Spleen (tissue), 11 donors: ENCODE data around the gene SORBS2. TPM values are rescaled to one million over a fixed set of nuclear protein-coding genes. Genes with fewer than 3 reads are reported as not detected.

Experiments used
- DNase-seq: peaks from one replicate; pipeline ENCODE4 v3.0.0-alpha.2; 2020
- H3K27ac ChIP-seq, 8 donors: fragments of 200-600 bp; sonication (generic) in 7 of 8; 1 replicate in 4 of 8; 2 replicates in 4 of 8; pipeline versions ENCODE4 v1.5.0 to v1.8.0; 2016 to 2021; ENCODE audit warnings: inconsistent platforms in 4 of 8, mild to moderate bottlenecking in 4 of 8, moderate library complexity in 1 of 8
- H3K27me3 ChIP-seq, 7 donors: fragments of 200-600 bp; sonication (generic) in 6 of 7; replicated peaks in 1 of 7; 1 replicate in 4 of 7; 2 replicates in 3 of 7; pipeline versions ENCODE4 v1.5.0 to v1.8.0; 2016 to 2021; ENCODE audit warnings: inconsistent platforms in 3 of 7, mild to moderate bottlenecking in 1 of 7
- H3K36me3 ChIP-seq, 6 donors: fragments of 200-600 bp; sonication (generic) in 5 of 6; 1 replicate in 4 of 6; 2 replicates in 2 of 6; pipeline versions ENCODE4 v1.5.0 to v1.8.0; 2016 to 2021; ENCODE audit warnings: inconsistent platforms in 2 of 6
- H3K4me1 ChIP-seq, 6 donors: fragments of 200-600 bp; sonication (generic) in 5 of 6; 1 replicate in 3 of 6; 2 replicates in 3 of 6; pipeline versions ENCODE4 v1.5.0 to v1.8.0; 2016 to 2021; ENCODE audit warnings: inconsistent platforms in 3 of 6
- H3K4me3 ChIP-seq, 8 donors: fragments of 200-600 bp; sonication (generic) in 7 of 8; 1 replicate in 4 of 8; 2 replicates in 4 of 8; pipeline versions ENCODE4 v1.5.0 to v1.8.0; 2016 to 2021; ENCODE audit warnings: inconsistent platforms in 4 of 8, mild to moderate bottlenecking in 4 of 8, moderate library complexity in 2 of 8
- H3K9me3 ChIP-seq, 8 donors: fragments of 200-600 bp; sonication (generic) in 7 of 8; 1 replicate in 4 of 8; 2 replicates in 4 of 8; pipeline versions ENCODE4 v1.5.0 to v1.8.0; 2016 to 2021; ENCODE audit warnings: inconsistent platforms in 4 of 8
- CTCF ChIP-seq, 11 experiments: fragments of 200-600 bp in 7 of 11; fragments of 450-650 bp in 4 of 11; sonication (generic) in 4 of 11; IDR thresholded peaks in 8 of 11; conservative IDR thresholded peaks in 3 of 11; 1 replicate in 7 of 11; 2 replicates in 4 of 11; pipeline versions ENCODE4 v1.4.0 to v1.8.0; 2016 to 2021; ENCODE audit warnings: antibody characterized with exemption in 11 of 11, inconsistent platforms in 4 of 11, mild to moderate bottlenecking in 1 of 11
- POLR2A ChIP-seq, 3 donors: fragments of 450-650 bp; IDR thresholded peaks; one replicate each; pipeline ENCODE4 v1.5.1; 2017; ENCODE audit warnings: antibody characterized with exemption in 3 of 3, mild to moderate bottlenecking in 1 of 3
- POLR2AphosphoS5 ChIP-seq, 3 donors: sonication (generic); formaldehyde crosslinking; IDR thresholded peaks; one replicate each; pipeline ENCODE4 v1.5.1; 2017; ENCODE audit warnings: antibody characterized with exemption in 3 of 3
- WGBS, 5 donors: extraction: QIAGEN DNeasy Blood & Tissue Kit in 3 of 5; methylation state at CpG; one replicate each; pipeline versions ENCODE4 v1.1.5 to v1.1.7; 2013 to 2018; 5-methylcytosine and 5-hydroxymethylcytosine counted together
- intact Hi-C: fragments of 100-400 bp; cut with DNase I; formaldehyde crosslinking; loops from one replicate; pipeline ENCODE4 v1.15.0; 2023; ENCODE audit warnings: low total_unique reads
- polyA plus RNA-seq, 3 donors: library from polyadenylated mRNA; stranded (reverse); fragments of 200-250 nt; gene quantifications; one replicate each; pipeline ENCODE4 v1.2.1, GENCODE V29; 2013
- total RNA-seq, 7 donors: library from RNA; depleted of rRNA in 3 of 7; stranded (reverse); fragments of >200 nt in 3 of 7; fragmentation: NEBNext Ultra II Directional in 4 of 7; extraction: Animal tissue kit (Norgen Biotek cat#: 25700) in 4 of 7; gene quantifications; one replicate each; pipeline versions ENCODE4 v1.1.0 to v1.2.1, GENCODE V29; 2016 to 2021
- donor health status: healthy with polysubstance abuse.
- donor health status: DM: no; HTN: no; CAD: no; lungs with moderate emphysema.
- donor health status: DM: no; HTN: no; CAD: no.
- donor health status: Bipolar disorder and iron deficiency.
- donor health status: healthy.
- donor health status: DM: no; HTN: no; CAD: no.
- donor health status: DM: yes; HTN: yes; CAD: no.

Gene SORBS2
- total and polyA plus RNA-seq, 10 donors = 5.9 to 128 (median 84.8) TPM

GRCh38 chr4:185576962-185577950, 234.7 kb downstream of the SORBS2 start:
- Histone ChIP-seq H3K4me1 (peaks cover 0 to 6% (median 0%) of the 10 kb centered on the region in 6 donors), H3K27me3 (no peaks in the 10 kb centered on the region), H3K27ac (peak overlapping the region in 5 of 8 donors; percentile 3 to 62 (median 33)), H3K4me3 (no peak overlapping the region), H3K36me3 (no peaks in the 10 kb centered on the region), H3K9me3 (no peaks in the 10 kb centered on the region)
- intact Hi-C loops = no loop called here
- TF ChIP-seq POLR2A (IDR thresholded peaks at IDR 0.05) (no peak), CTCF (IDR thresholded peaks at IDR 0.05 in 8 of 11, conservative IDR thresholded peaks at IDR 0.05 in 3 of 11) (no peak), POLR2AphosphoS5 (IDR thresholded peaks at IDR 0.05) (no peak)
- 78 to 87% (median 81%) methylated on average over 8 of the region's 8 CpGs for WGBS, 5 donors
- DNase-seq = no peak

- H3K36me3 ChIP-seq = no peaks in the 10 kb centered on the region
- no peaks in the 10 kb centered on the region for H3K27me3 ChIP-seq
- peak overlapping the region in 5 of 8 donors; percentile 12 to 62 (median 33) for H3K27ac ChIP-seq
- intact Hi-C loops = no loop called here
- H3K4me1 ChIP-seq = peaks cover 0 to 6% (median 0%) of the 10 kb centered on the region in 6 donors
- 79 to 84% (median 80%) methylated on average over 9 of the region's 9 CpGs for WGBS, 5 donors
- DNase-seq = no peak
- H3K4me3 ChIP-seq = no peak overlapping the region
- no peaks in the 10 kb centered on the region for H3K9me3 ChIP-seq
- TF ChIP-seq POLR2AphosphoS5 (IDR thresholded peaks at IDR 0.05) = no peak
- no peak for TF ChIP-seq POLR2A (IDR thresholded peaks at IDR 0.05)
- TF ChIP-seq CTCF (IDR thresholded peaks at IDR 0.05 in 8 of 11, conservative IDR thresholded peaks at IDR 0.05 in 3 of 11) = no peak
Measured at GRCh38 chr4:185576314-185576961, 235.6 kb downstream of the SORBS2 start.

DNA sequence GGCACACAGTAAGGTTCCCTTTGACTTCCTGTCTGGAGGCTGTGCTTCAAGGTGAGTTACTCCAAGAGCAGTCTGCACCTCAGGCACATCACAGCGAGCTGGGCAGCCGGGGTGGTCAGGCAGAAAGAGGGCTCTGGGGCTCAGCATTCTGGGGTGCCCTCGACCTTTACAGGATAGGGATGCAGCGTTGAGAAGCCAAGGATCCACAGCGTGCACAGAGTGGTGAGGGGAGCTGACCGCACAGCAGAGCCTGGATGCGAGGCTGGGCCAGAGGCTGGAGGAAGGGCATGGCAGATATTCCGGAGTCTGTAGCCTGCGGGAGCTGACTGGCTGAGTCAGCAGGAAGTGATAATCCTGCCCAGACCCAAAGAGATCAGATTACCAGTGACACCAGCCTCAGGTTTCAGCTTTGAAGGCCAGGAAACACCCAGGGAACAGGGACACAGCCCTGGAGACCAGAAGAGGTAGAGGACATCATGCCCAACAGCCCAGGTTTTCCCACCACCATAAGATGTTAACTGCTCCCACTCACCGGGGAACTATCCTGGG, 238.3 kb downstream of the SORBS2 start:
- intact Hi-C loops = no loop called here
- no peaks in the 10 kb centered on the region for H3K36me3 ChIP-seq
- H3K4me1 ChIP-seq = peaks cover 0 to 6% (median 0%) of the 10 kb centered on the region in 6 donors
- no peaks in the 10 kb centered on the region for H3K27me3 ChIP-seq
- WGBS, 5 donors = 53 to 60% (median 58%) methylated on average over 10 of the region's 10 CpGs
- H3K9me3 ChIP-seq = no peaks in the 10 kb centered on the region
- no peak for DNase-seq
- peak overlapping the region in 7 of 8 donors; percentile 8 to 66 (median 57) for H3K27ac ChIP-seq
- no peak overlapping the region for H3K4me3 ChIP-seq
- TF ChIP-seq CTCF (IDR thresholded peaks at IDR 0.05 in 8 of 11, conservative IDR thresholded peaks at IDR 0.05 in 3 of 11) (no peak), POLR2AphosphoS5 (IDR thresholded peaks at IDR 0.05) (peak; percentile 37 to 68 (median 68))
